ENCODE data around the gene CLVS2. TPM values are rescaled to one million over a fixed set of nuclear protein-coding genes. Genes with fewer than 3 reads are reported as not detected.

CLVS2 gene
- total RNA-seq (2014; rRNA removed; shearing (Covaris generic)): not detected in 2 replicates
- polyA plus RNA-seq (2015; cell fraction: cytosol; rRNA removed): not detected in 2 replicates
- not detected in 2 replicates for polyA plus RNA-seq (2015; cell fraction: nucleus; rRNA removed)

DNA sequence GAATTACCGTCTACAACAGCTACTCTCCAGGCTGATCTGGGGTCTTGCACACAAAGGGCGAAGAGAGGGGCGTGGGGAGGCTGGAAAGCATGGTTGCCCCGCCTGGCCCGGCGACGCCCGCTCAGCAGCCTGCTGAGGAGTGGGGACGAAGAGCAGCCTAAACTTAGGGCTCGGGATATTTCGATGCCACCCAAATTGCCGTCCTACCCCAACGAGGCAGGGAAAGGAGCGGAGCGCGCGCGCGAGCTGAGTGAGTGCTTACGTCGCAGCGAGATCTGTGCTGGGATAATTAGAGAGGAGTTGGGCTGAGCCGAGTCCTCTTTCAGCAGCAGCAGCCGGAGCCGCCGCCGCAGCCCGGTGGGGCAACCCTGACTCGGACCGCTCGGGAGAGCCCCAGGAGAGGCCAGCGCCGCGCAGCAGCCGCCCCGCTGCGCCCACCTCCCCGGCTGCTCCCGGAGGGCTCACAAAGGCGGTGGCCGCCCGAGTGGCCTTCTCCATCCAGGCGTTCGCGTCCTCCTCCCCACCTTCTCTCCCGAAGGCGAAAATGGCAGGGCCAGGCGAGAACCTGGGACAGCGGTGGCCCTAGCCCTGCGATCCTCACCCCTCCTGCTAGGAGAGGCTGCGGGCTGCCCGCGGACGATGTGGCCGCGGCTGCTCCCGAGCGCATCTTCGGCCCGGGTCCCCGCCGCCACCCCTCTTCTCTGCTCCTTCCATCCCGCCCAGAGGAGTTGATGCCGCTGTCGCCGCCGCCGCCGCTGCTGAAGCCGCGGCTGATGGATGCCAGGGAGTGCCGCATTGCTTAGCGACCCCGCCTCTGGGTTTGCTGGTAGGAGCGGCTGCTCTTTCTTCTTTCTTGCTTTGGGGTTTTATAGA lies at the start of gene CLVS2:
Gene CLVS2, plus strand, starts transcription at position 315 of the 873 bp plus-strand sequence. CDS start 1,543 bp downstream, outside the sequence.
- DNase-seq (ENCODE audit: low read depth): no peak

GRCh38 chr6:122947355-122947754 lies 48.7 kb upstream of the CLVS2 start:
- DNase-seq (ENCODE audit: low read depth): peak; percentile 15

GRCh38 chr6:122953766-122954165 lies 42.3 kb upstream of the CLVS2 start:
- DNase-seq (ENCODE audit: low read depth): peak; percentile 23

DNA sequence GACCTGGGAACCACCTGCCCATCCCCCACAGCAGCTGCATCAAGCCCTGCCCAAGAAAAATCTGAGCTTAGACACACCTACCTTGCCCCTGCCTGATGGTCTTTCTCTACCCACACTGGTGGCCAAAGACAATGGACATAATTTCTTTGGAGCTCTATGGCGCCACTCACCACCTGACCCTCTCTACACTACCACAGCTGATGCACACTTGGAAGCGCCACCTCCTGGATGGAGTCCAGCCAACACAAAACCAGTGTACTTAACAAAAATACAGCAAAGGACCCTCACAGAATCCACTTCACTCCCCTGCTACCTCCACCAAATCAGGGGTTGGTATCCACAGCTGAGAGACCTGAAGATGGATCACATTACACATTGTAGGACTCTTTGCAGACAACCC lies 39.7 kb upstream of the CLVS2 start:
- DNase-seq (ENCODE audit: low read depth): peak; percentile 6

- no peak for DNase-seq (ENCODE audit: low read depth)
Measured at GRCh38 chr6:122962000-122962624, 33.9 kb upstream of the CLVS2 start.

GRCh38 chr6:122969999-122970533 lies 26.0 kb upstream of the CLVS2 start:
- DNase-seq (ENCODE audit: low read depth): peak; percentile 4

GRCh38 chr6:122977180-122977579 lies 18.9 kb upstream of the CLVS2 start:
- DNase-seq (ENCODE audit: low read depth): no peak

DNA sequence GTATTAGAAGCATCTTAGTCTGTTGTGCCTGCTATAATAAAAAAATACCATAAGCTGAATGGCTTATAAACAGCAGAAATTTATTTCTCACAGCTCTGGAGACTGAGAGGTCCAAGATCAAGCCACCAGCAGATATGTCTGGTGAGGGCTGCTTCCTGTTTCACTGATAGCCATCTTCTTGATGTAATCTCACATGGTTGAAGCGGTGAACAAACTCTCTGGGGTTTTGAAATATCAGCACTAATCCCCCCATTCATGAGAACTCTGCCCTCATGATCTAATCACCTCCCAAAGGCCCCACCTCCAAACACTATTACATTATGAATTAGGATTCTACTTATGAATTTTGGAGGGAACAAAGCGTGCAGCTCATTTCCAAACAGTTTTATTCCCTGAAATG lies 11.6 kb upstream of the CLVS2 start:
- no peak for DNase-seq (ENCODE audit: low read depth)

DNA sequence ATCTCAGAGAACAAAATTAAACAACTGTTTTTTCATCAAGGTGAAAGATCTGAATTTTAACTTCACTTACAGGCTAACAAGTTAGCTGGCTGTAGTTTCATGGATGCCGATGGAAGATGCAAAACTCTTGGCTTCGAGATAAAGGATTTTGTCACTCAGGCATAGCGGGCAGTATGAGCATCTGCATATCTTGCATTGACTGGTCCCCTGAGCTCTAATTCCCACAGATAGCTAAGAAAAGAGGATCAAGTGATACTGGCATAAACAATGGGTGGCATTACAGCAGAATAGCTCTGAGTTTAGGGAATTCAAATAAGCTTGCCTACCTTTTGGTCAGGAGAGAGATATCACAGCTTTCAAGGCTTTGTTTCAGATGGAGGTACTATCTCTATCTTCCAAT lies 1.8 kb upstream of the CLVS2 start:
- no peak for DNase-seq (ENCODE audit: low read depth)

DNA sequence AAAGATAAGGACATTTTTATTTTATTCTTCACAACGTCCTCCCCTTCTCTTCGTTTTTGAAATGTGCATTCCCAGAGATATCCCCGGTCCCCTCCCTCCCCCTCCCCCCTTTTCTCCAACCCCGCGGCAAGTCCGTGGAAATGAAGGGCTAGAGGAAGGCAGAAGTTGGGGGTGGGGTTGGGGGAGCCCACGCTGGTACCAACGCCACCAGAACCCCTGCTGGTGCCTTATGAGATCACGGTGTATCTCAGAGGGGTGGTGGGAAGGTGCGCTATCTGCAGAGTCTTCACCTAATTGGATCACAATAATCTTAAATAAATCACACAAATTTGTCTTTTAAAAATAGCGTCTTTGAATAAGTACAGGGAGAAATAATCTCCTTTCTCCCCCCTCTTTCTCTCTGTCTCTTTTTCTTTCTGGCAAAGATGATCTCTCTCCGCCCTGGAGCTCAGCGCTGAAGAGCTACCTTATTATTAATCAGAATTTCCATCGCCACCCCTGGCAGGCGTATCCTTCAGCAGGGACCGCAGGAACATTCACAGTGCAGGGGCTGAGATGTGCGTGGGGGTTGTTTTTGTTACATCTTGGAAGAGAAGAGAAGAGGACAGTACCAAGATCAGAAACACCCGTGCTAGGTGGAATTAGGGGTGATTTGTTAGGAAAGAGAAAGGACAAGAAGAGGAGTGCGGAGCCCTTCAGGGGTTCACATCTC lies 915 bp downstream of the CLVS2 start:
- no peak for DNase-seq (ENCODE audit: low read depth)

GRCh38 chr6:122997541-122998150 lies 1.6 kb downstream of the CLVS2 start:
- DNase-seq (ENCODE audit: low read depth): no peak

DNA sequence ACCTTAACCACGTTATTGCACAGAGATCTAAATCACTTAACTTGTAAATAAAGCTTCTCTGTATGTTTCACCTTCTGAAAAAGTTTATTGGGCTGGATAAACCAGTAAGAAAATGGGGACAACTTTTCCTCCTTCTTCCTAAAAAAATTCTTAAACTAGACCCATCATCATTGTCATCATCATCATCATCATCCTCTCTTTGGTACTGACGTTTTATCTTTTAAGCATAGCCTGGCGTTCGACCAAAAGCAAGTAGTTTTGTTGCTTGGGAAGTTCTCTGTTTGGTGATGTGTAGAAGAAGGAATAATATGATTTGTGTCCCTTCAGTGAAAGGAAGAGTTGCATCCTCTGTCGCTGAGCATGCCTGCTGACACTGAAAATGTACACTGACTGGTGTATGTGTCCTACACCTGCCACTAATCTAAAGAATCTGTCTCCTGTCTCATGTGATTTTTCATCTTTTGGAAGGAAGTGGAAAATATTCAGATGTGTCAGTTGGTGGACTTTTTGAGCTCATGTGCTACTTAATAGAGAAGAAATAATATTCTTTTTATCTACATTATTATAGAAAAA lies 2.5 kb downstream of the CLVS2 start:
- no peak for DNase-seq (ENCODE audit: low read depth)

DNA sequence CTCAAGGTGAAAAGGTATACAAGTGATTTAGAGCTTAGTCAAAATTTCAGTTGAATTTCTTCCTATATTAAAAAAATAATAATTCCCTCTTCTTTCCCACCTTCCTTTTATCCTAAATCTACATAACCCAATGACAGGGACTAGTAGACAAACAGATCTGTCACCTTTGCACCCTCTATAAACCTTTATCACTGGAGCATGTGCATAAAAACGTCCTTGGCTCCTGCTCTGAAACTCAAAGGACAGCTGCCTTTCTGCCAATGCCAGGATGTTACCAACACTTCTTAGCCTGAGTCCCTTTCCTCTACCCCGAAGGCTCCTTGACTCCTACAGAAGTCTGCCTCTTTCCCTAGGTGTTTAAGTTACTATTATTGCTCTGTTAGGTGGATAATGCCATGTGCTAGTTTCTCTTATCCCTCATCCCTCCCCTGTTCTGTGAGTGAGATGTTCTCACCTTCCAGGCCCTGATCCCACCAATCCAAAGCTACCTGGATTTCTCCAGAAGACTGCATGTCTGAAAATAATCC lies 4.3 kb downstream of the CLVS2 start:
- DNase-seq (ENCODE audit: low read depth): no peak

GRCh38 chr6:123001540-123001939 lies 5.5 kb downstream of the CLVS2 start:
- no peak for DNase-seq (ENCODE audit: low read depth)

DNA sequence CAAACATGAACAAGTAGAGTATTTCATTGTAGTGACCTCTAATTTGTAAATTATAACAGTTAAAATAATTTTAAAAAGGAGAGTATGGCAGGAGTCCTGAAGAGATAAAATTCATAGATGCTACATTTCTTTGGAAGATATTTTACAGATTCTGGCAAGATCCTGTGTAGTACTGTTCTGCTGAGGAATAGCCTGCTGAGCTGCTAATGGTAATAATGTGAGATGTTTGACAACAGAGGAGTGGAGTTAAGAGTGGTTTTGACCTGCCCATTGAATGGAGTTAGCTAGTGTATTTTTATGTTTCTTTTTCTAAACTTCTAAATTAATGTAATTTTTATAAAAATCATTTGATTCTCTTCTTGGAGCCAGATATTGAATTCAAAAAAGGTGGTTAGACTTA lies 11.8 kb downstream of the CLVS2 start:
- no peak for DNase-seq (ENCODE audit: low read depth)

DNA sequence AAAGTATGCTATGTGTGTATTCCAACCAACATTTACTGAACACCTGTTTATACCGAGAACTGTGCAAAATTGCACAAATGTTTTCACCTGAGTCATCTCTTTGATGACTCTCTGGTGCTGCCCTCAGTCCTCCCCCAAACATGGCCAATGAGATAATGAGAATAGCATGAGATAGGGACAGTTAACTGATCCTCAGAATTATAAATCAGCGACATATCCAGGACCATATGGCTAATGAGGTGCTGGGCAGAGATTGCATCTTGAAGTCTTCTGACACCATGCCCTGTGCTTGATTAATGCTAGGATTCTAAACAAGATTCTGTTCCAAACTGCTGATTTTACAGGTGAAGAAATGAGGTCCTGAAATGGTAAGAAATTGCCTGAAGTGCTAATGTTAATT lies 13.0 kb downstream of the CLVS2 start:
- no peak for DNase-seq (ENCODE audit: low read depth)

DNA sequence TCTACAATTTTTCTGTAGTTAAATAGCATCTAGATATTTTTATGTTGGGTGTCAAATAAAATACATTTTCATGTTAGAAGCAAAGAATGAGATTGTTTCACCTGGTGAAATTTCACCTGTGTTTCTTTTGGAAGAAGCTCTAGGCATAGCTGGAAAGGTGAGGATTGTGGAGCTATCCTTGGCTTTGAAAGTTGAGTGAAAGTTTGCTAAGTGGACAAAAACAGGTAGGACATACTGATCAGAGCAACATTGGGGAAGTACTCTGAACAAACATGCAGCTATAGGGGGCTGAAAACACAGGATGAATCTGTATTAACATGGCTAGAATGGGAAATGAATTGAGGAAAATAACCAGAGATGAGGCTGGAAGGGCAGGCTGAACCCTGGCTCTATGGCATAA lies 18.8 kb downstream of the CLVS2 start:
- no peak for DNase-seq (ENCODE audit: low read depth)

- DNase-seq (ENCODE audit: low read depth): no peak
Measured at GRCh38 chr6:123016431-123017103, 20.5 kb downstream of the CLVS2 start.

DNA sequence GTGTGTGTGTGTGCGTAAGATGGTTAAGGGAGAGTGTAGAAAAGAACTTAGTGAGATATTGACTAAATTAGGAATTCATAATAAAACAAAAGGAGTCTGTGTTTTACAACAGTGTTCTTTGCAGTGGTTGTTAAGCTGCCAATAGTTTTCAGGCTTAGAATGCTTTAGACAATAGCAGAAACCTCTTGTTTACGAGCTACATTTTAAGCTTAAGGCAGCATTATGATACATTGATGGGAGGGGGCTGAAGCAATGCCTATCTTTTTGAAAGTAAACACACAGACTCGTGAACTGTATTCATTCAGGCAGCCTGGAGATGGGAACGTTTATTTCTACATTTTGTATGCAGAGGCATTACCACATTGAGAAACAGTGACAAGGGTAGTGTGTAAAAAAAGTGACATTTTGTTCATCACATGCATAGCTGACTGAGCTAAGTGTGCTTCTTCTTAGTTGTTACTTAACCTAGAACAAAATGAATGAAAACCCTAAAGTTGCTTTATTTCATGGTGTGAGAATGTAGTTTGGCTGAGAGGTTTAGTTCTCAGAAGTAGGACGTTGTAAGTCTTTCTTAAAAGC lies 21.2 kb downstream of the CLVS2 start:
- no peak for DNase-seq (ENCODE audit: low read depth)

GRCh38 chr6:123022975-123023374 lies 26.9 kb downstream of the CLVS2 start:
- peak; percentile 17 for DNase-seq (ENCODE audit: low read depth)

Measured in HT1080 (cell line).